Liver (tissue), 9 donors: ENCODE measurements around the gene MICAL3. TPM values are rescaled to one million over a fixed set of nuclear protein-coding genes. Genes with fewer than 3 reads are reported as not detected.

Experiments
- DNase-seq: peaks from one replicate; pipeline ENCODE4 v3.0.0-alpha.2; 2017; ENCODE audit warnings: low spot score
- H3K27ac ChIP-seq, 2 donors: one replicate each; pipeline ENCODE4 v1.7.0; 2013; ENCODE audit warnings: inconsistent platforms in 2 of 2, low read length in 2 of 2, control low read depth in 1 of 2, low read depth in 1 of 2, mild to moderate bottlenecking in 1 of 2
- H3K27me3 ChIP-seq, 4 donors: one replicate each; pipeline versions ENCODE4 v1.6.1 to v1.7.0; 2013; ENCODE audit warnings: low read length in 3 of 4, inconsistent platforms in 1 of 4, mild to moderate bottlenecking in 1 of 4, moderate library complexity in 1 of 4; ENCODE audit not compliant: control insufficient read depth in 4 of 4, insufficient read depth in 4 of 4
- H3K36me3 ChIP-seq, 4 donors: one replicate each; pipeline versions ENCODE4 v1.6.1 to v1.7.0; 2013; ENCODE audit warnings: low read length in 3 of 4, mild to moderate bottlenecking in 3 of 4, low read depth in 1 of 4, moderate library complexity in 1 of 4; ENCODE audit not compliant: control insufficient read depth in 4 of 4, insufficient read depth in 3 of 4
- H3K4me1 ChIP-seq, 4 donors: one replicate each; pipeline versions ENCODE4 v1.6.1 to v1.7.0; 2013; ENCODE audit warnings: low read length in 3 of 4, mild to moderate bottlenecking in 3 of 4, moderate library complexity in 1 of 4; ENCODE audit not compliant: control insufficient read depth in 4 of 4, insufficient read depth in 4 of 4
- H3K4me3 ChIP-seq, 3 donors: one replicate each; pipeline versions ENCODE4 v1.6.1 to v1.7.0; 2013; ENCODE audit warnings: low read length in 3 of 3, control low read depth in 1 of 3, low read depth in 1 of 3, mild to moderate bottlenecking in 1 of 3
- H3K9ac ChIP-seq, 2 donors: one replicate each; pipeline ENCODE4 v1.7.0; 2013; ENCODE audit warnings: low read length in 2 of 2, mild to moderate bottlenecking in 2 of 2, moderate library complexity in 2 of 2, control low read depth in 1 of 2, low read depth in 1 of 2
- H3K9me3 ChIP-seq, 4 donors: one replicate each; pipeline versions ENCODE4 v1.6.1 to v1.7.0; 2013; ENCODE audit warnings: low read length in 3 of 4; ENCODE audit not compliant: control insufficient read depth in 4 of 4
- ATF3 ChIP-seq: IDR thresholded peaks from 2 replicates; pipeline ENCODE4 v1.6.1; 2016; ENCODE audit warnings: antibody characterized with exemption
- CTCF ChIP-seq: fragments of 150-350 bp; IDR thresholded peaks from 2 replicates; pipeline ENCODE4 v1.5.1; 2017; ENCODE audit warnings: improper control_type of control experiment, low read depth, low read length; ENCODE audit not compliant: missing input control
- FOXA1 ChIP-seq: IDR thresholded peaks from 2 replicates; pipeline ENCODE4 v1.6.1; 2016; ENCODE audit warnings: antibody characterized with exemption
- FOXA2 ChIP-seq: IDR thresholded peaks from 2 replicates; pipeline ENCODE4 v1.6.1; 2016; ENCODE audit warnings: antibody characterized with exemption
- GABPA ChIP-seq, 2 donors: IDR thresholded peaks in 1 of 2; conservative IDR thresholded peaks in 1 of 2; 2 replicates each; pipeline ENCODE4 v1.6.1; 2016; ENCODE audit warnings: antibody characterized with exemption in 2 of 2, mild to moderate bottlenecking in 1 of 2, moderate library complexity in 1 of 2
- HNF4A ChIP-seq, 2 donors: conservative IDR thresholded peaks; 2 replicates each; pipeline ENCODE4 v1.6.1; 2016; ENCODE audit warnings: antibody characterized with exemption in 2 of 2, mild to moderate bottlenecking in 2 of 2
- HNF4G ChIP-seq: IDR thresholded peaks from 2 replicates; pipeline ENCODE4 v1.6.1; 2016; ENCODE audit warnings: antibody characterized with exemption
- JUND ChIP-seq, 2 donors: IDR thresholded peaks; 2 replicates each; pipeline ENCODE4 v1.6.1; 2016; ENCODE audit warnings: antibody characterized with exemption in 2 of 2
- MAX ChIP-seq: IDR thresholded peaks from 2 replicates; pipeline ENCODE4 v1.6.1; 2016; ENCODE audit warnings: antibody characterized with exemption
- NR2F2 ChIP-seq: IDR thresholded peaks from 2 replicates; pipeline ENCODE4 v1.6.1; 2016; ENCODE audit warnings: antibody characterized with exemption
- REST ChIP-seq: IDR thresholded peaks from 2 replicates; pipeline ENCODE4 v1.6.1; 2016; ENCODE audit warnings: antibody characterized with exemption, mild to moderate bottlenecking
- RXRA ChIP-seq, 2 donors: IDR thresholded peaks; 2 replicates each; pipeline ENCODE4 v1.6.1; 2017 to 2018; ENCODE audit warnings: antibody characterized with exemption in 2 of 2, mild to moderate bottlenecking in 1 of 2
- SP1 ChIP-seq: IDR thresholded peaks from 2 replicates; pipeline ENCODE4 v1.6.1; 2018; ENCODE audit warnings: antibody characterized with exemption, mild to moderate bottlenecking
- TAF1 ChIP-seq: conservative IDR thresholded peaks from 2 replicates; pipeline ENCODE4 v1.6.1; 2016; ENCODE audit warnings: antibody characterized with exemption, mild to moderate bottlenecking
- YY1 ChIP-seq: IDR thresholded peaks from 2 replicates; pipeline ENCODE4 v1.6.1; 2016; ENCODE audit warnings: antibody characterized with exemption, mild to moderate bottlenecking
- WGBS: extraction: QIAGEN DNeasy Blood & Tissue Kit; methylation state at CpG from one replicate; pipeline ENCODE4 v1.1.7; 2013; 5-methylcytosine and 5-hydroxymethylcytosine counted together
- polyA plus RNA-seq, 2 donors: library from polyadenylated mRNA; stranded (reverse) in 1 of 2; unstranded in 1 of 2; fragments of 200-250 nt in 1 of 2; fragments of >200 nt in 1 of 2; fragmentation: Nextera tagmentation in 1 of 2; extraction: Ambion mirVana in 1 of 2; gene quantifications; one replicate each; pipeline versions ENCODE4 v1.2.1 to v1.2.3, GENCODE V29; 2013 to 2015
- total RNA-seq, 2 donors: library from RNA; depleted of rRNA; stranded (reverse); fragments of >200 nt; gene quantifications; one replicate each; pipeline ENCODE4 v1.2.3, GENCODE V29; 2014
- donor health status: healthy.
- donor health status: healthy.
- donor health status: healthy.
- donor health status: healthy.
- donor health status: healthy.

The MICAL3 gene
- total and polyA plus RNA-seq, 4 donors: 6.4 to 38.4 (median 23.4) TPM

- Histone ChIP-seq H3K4me3 (no peak overlapping the region), H3K27ac (no peak overlapping the region), H3K9ac (no peak overlapping the region), H3K4me1 (peaks cover 2 to 17% (median 6%) of the 10 kb centered on the region in 4 donors), H3K27me3 (no peaks in the 10 kb centered on the region), H3K36me3 (peaks cover 3 to 14% (median 7%) of the 10 kb centered on the region in 4 donors), H3K9me3 (no peaks in the 10 kb centered on the region)
- no peak for DNase-seq
- TF ChIP-seq TAF1 (no peak), NR2F2 (no peak), SP1 (no peak), GABPA (IDR thresholded peaks at IDR 0.05 in 1 of 2, conservative IDR thresholded peaks at IDR 0.05 in 1 of 2) (no peak), HNF4G (no peak), HNF4A (conservative IDR thresholded peaks at IDR 0.05) (no peak), ATF3 (no peak), MAX (no peak)
- WGBS: 96% methylated on average over 23 of the region's 23 CpGs
Measured at GRCh38 chr22:17860220-17860965, 164.0 kb downstream of the MICAL3 start.

GRCh38 chr22:17858033-17858432 is 166.3 kb downstream of the MICAL3 start:
- Histone ChIP-seq H3K9me3 (no peaks in the 10 kb centered on the region), H3K27me3 (no peaks in the 10 kb centered on the region), H3K4me1 (peaks cover 2 to 17% (median 6%) of the 10 kb centered on the region in 4 donors), H3K36me3 (peaks cover 0 to 4% (median under 1%) of the 10 kb centered on the region in 4 donors), H3K4me3 (no peak overlapping the region), H3K27ac (no peak overlapping the region), H3K9ac (no peak overlapping the region)
- no peak for TF ChIP-seq ATF3
- TF ChIP-seq MAX: no peak
- no peak for TF ChIP-seq GABPA (IDR thresholded peaks at IDR 0.05 in 1 of 2, conservative IDR thresholded peaks at IDR 0.05 in 1 of 2)
- no peak for TF ChIP-seq JUND (IDR thresholded peaks at IDR 0.05)
- no peak for TF ChIP-seq YY1
- no peak for TF ChIP-seq FOXA2
- TF ChIP-seq CTCF: no peak
- no peak for TF ChIP-seq HNF4A (conservative IDR thresholded peaks at IDR 0.05)
- DNase-seq: no peak
- 92% methylated on average over 11 of the region's 11 CpGs for WGBS

- no peak overlapping the region for H3K9ac ChIP-seq
- 96% methylated on average over 13 of the region's 13 CpGs for WGBS
- H3K4me3 ChIP-seq: no peak overlapping the region
- H3K27me3 ChIP-seq: no peaks in the 10 kb centered on the region
- no peak overlapping the region for H3K27ac ChIP-seq
- peaks cover 4 to 25% (median 15%) of the 10 kb centered on the region in 4 donors for H3K4me1 ChIP-seq
- H3K36me3 ChIP-seq: peaks cover 0 to 4% (median 0%) of the 10 kb centered on the region in 4 donors
- no peak for DNase-seq
- H3K9me3 ChIP-seq: no peaks in the 10 kb centered on the region
- TF ChIP-seq REST: no peak
- TF ChIP-seq YY1: no peak
- no peak for TF ChIP-seq RXRA (IDR thresholded peaks at IDR 0.05)
- TF ChIP-seq MAX: no peak
- TF ChIP-seq NR2F2: no peak
- no peak for TF ChIP-seq HNF4G
- no peak for TF ChIP-seq TAF1
- no peak for TF ChIP-seq GABPA (IDR thresholded peaks at IDR 0.05 in 1 of 2, conservative IDR thresholded peaks at IDR 0.05 in 1 of 2)
- no peak for TF ChIP-seq SP1
- no peak for TF ChIP-seq HNF4A (conservative IDR thresholded peaks at IDR 0.05)
- TF ChIP-seq FOXA1: no peak
- no peak for TF ChIP-seq ATF3
Measured at GRCh38 chr22:17855572-17856290, 168.6 kb downstream of the MICAL3 start.
